ENCODE results near the gene AP2A2. TPM values are rescaled to one million over a fixed set of nuclear protein-coding genes. Genes with fewer than 3 reads are reported as not detected.

AP2A2 gene
- total RNA-seq, 1 experiment from 2014 or later = 123 TPM

DNA sequence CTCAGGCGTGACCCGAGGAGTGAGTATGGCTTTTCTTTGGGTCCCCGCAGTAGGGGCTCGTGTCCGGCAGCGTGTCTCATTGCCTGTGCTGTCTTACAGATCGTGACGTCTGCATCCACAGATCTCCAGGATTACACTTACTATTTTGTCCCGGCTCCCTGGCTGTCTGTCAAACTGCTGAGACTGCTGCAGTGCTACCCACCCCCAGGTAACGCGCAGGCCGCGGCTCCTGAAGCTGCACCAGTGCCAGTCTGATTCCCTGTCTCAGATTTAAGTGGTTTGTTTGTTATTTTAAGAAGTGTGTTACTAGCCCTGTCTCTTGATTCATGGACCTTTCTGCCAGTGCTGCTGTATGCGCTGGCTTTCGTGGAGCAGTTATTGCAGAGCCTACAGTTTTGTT, 58.9 kb downstream of the AP2A2 start:
- ChIA-PET POLR2A (interaction anchor here (0.7 kb wide), 1 partner anchor 11 kb away, joined by 3 read pairs; no protein-coding TSS in a partner anchor), CTCF (no interaction called here)
- Histone ChIP-seq H3K4me1 (ENCODE audit: control insufficient read depth, insufficient read depth, low read length) (no peaks in the 10 kb centered on the region), H3K27me3 (ENCODE audit: control insufficient read depth, insufficient read depth, low read length) (no peaks in the 10 kb centered on the region), H3K9me3 (ENCODE audit: control insufficient read depth, insufficient read depth, low read depth, low read length) (no peaks in the 10 kb centered on the region), H3K27ac (ENCODE audit: low read length) (no peak overlapping the region), H3K36me3 (ENCODE audit: control insufficient read depth, insufficient read depth, low read length) (peaks cover 22% of the 10 kb centered on the region), H3K4me3 (ENCODE audit: low read depth in 2 of 2, low read length in 2 of 2) (no peak overlapping the region)
- no peak for DNase-seq (ENCODE audit: low read depth, low spot score)
- no TSS peak for BruUV-seq (replicated peaks)
- no peak for TF ChIP-seq TCF7L2 (IDR thresholded peaks at IDR 0.05; ENCODE audit: low read depth, low read length)
- no peak for TF ChIP-seq CTCF (IDR thresholded peaks at IDR 0.05)
- TF ChIP-seq POLR2AphosphoS5 (IDR thresholded peaks at IDR 0.05; ENCODE audit: low read depth, low read length) = no peak
- TF ChIP-seq SIN3A (IDR thresholded peaks at IDR 0.05; ENCODE audit: borderline replicate concordance, insufficient read depth, low read depth, low read length) = no peak
- TF ChIP-seq, protein P1, sequence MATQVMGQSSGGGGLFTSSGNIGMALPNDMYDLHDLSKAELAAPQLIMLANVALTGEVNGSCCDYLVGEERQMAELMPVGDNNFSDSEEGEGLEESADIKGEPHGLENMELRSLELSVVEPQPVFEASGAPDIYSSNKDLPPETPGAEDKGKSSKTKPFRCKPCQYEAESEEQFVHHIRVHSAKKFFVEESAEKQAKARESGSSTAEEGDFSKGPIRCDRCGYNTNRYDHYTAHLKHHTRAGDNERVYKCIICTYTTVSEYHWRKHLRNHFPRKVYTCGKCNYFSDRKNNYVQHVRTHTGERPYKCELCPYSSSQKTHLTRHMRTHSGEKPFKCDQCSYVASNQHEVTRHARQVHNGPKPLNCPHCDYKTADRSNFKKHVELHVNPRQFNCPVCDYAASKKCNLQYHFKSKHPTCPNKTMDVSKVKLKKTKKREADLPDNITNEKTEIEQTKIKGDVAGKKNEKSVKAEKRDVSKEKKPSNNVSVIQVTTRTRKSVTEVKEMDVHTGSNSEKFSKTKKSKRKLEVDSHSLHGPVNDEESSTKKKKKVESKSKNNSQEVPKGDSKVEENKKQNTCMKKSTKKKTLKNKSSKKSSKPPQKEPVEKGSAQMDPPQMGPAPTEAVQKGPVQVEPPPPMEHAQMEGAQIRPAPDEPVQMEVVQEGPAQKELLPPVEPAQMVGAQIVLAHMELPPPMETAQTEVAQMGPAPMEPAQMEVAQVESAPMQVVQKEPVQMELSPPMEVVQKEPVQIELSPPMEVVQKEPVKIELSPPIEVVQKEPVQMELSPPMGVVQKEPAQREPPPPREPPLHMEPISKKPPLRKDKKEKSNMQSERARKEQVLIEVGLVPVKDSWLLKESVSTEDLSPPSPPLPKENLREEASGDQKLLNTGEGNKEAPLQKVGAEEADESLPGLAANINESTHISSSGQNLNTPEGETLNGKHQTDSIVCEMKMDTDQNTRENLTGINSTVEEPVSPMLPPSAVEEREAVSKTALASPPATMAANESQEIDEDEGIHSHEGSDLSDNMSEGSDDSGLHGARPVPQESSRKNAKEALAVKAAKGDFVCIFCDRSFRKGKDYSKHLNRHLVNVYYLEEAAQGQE (IDR thresholded peaks at IDR 0.05; ENCODE audit: insufficient read depth in 1 of 2, low read depth in 2 of 2, low read length in 1 of 2) = no peak
- in situ Hi-C loops (cut with HindIII; ENCODE audit: low pct_unique_long_range_greater_than_20kb, low sequenced_read_pairs) = no loop called here
- ATAC-seq = no peak
- intact Hi-C loops (cut with micrococcal nuclease; ENCODE audit: unreplicated experiment) = no loop called here

- TF ChIP-seq CTCF (IDR thresholded peaks at IDR 0.05) (no peak), TCF7L2 (IDR thresholded peaks at IDR 0.05; ENCODE audit: low read depth, low read length) (no peak), SIN3A (IDR thresholded peaks at IDR 0.05; ENCODE audit: borderline replicate concordance, insufficient read depth, low read depth, low read length) (no peak), POLR2AphosphoS5 (IDR thresholded peaks at IDR 0.05; ENCODE audit: low read depth, low read length) (no peak)
- TF ChIP-seq, protein P1 (IDR thresholded peaks at IDR 0.05; ENCODE audit: insufficient read depth in 1 of 2, low read depth in 2 of 2, low read length in 1 of 2) = no peak
- ChIA-PET POLR2A (interaction anchor here (0.7 kb wide), 1 partner anchor 12 kb away, joined by 3 read pairs; no protein-coding TSS in a partner anchor), CTCF (no interaction called here)
- Histone ChIP-seq H3K27ac (ENCODE audit: low read length) (no peak overlapping the region), H3K9me3 (ENCODE audit: control insufficient read depth, insufficient read depth, low read depth, low read length) (no peaks in the 10 kb centered on the region), H3K27me3 (ENCODE audit: control insufficient read depth, insufficient read depth, low read length) (no peaks in the 10 kb centered on the region), H3K4me1 (ENCODE audit: control insufficient read depth, insufficient read depth, low read length) (no peaks in the 10 kb centered on the region), H3K4me3 (ENCODE audit: low read depth in 2 of 2, low read length in 2 of 2) (no peak overlapping the region), H3K36me3 (ENCODE audit: control insufficient read depth, insufficient read depth, low read length) (peaks cover 22% of the 10 kb centered on the region)
- BruUV-seq (replicated peaks) = no TSS peak
- intact Hi-C loops (cut with micrococcal nuclease; ENCODE audit: unreplicated experiment) (no loop called here), in situ Hi-C loops (cut with HindIII; ENCODE audit: low pct_unique_long_range_greater_than_20kb, low sequenced_read_pairs) (no loop called here)
- DNase-seq (ENCODE audit: low read depth, low spot score) (no peak), ATAC-seq (no peak)
Measured at GRCh38 chr11:985406-985805, 59.7 kb downstream of the AP2A2 start.
